ENCODE data around the gene CPSF4.
"Not testable (repeated sequence)": the region's sequence is repeated elsewhere in the genome, so short reads cannot be mapped to it uniquely, and the experiment has no call there.

CPSF4 gene

DNA sequence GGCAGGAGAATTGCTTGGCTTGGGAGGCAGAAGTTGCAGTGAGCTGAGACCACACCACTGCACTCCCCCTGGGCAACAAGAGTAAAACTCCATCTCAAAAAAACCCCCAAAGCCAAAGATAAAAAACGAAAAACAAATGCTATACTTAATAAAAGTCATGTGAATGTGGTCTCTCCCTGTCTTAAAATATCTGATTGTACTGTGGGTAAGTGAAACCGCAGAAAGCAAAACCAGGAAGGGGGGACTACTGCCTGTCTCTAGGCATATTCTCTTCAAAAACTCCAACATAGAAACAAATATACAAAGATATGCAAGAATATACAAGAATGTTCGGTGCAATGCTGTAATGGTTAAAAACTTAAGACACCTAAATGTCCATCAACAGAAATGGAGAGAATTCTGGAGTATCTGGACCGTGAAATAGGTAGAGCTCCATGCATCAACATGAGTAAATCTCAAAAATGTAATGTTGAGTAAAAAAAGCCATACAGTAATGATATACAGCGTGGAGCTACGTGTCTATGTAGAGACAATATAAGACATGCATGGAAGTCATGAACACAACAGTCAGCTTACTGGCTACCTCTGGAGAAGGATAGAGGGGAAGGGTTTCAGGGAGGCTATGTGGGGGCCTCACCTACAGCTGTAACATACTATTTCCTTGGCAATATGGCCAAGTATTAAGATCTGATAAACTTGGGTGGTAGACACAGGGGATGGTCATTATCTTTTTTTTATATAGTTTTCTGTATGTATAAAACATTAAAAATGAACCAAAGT is 59.2 kb downstream of the CPSF4 start:
- no peak for DNase-seq

DNA sequence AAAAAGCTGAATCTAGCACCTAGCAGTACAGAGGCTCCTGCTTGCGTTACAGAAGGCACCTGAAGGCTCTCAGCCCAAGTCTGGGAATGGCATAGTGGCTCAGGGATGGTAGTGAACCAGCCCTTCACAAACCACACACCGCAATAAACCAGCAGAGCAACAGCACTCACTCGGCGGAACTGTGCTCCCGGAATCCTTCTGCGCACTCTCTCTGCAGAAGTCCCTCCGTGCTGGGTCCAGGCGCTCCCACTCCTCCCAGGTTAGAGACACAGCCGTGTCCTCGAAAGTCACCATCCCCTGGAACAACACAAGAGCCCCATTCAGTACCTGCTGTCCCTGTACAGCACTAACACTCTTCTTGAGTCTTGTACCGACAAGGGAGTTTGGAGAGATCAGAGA is 59.8 kb downstream of the CPSF4 start:
- DNase-seq, result no peak

DNA sequence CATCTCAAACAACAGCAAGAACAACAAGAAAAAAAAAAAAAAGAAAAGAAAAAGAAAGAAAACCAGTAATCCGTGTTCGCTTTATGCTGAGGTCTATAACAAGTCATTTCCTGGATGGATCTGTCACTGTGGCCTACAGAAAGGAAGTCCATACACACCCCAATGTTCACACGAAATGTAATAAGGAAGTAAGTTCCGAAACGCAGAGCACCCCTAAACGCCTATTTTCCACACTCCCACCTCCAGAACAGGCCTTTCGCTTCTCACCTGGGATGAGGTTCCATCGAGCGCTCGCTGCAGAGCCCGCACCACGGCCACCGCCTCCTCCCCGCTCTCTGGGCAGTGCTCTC is 60.6 kb downstream of the CPSF4 start:
- DNase-seq, result no peak

- peak; percentile 95 for DNase-seq
Observed at GRCh38 chr7:99499721-99500636, 61.2 kb downstream of the CPSF4 start, which contains the start of gene ZNF394. Gene ZNF394 (minus strand): TSS chr7:99500281. CDS start chr7:99500093, 188 bp downstream.

DNA sequence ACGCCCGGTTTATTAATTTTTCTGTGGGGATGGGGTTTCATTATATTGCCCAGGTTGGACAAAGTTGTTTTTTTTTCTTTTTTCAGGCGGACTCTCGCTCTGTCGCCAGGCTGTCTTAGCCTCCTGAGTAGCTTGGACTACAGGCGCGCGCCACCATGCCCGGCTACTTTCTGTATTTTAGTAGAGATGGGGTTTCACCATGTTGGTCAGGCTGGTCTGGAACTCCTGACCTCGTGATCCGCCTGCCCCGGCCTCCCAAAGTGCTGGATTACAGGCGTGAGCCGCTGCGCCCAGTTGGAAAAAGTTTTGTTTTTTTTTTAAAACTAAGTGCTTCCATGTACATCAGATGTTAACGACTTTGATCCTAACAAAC is 61.9 kb downstream of the CPSF4 start:
- DNase-seq, result no peak

DNA sequence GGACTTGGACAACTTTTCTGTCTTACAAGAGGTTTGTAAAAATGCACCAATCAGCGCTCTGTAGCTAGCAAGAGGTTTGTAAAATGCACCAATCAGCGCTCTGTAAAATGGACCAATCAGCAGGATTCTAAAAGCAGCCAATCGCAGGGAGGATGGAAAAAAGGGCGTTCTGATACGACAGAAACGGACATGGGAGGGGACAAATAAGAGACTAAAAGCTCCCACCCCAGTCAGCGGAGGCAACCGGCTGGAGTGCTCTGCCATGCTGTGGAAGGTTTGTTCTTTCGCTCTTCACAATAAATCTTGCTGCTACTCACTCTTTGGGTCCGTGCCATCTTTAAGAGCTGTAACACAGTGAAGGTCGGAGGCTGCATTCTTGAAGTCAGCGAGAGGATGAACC is 62.5 kb downstream of the CPSF4 start:
- DNase-seq, result not testable (repeated sequence)

DNA sequence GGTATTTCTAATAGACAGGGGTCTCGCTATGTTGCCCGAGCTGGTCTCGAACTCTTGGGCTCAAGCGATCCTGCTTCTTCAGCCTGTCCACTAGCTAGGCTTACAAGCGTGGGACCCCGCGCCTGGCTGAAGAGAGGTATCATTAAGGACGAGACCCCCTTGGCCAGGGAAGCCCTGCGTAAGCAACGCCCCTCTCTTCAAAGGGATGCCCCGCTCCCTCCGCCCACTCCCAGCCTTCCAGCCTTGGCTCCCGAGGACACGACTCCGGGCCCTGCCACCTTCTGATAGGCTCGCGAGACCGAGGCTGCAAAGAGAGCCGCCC is 65.5 kb downstream of the CPSF4 start:
- peak; percentile 100 for DNase-seq

GRCh38 chr7:99504603-99505323 is 66.0 kb downstream of the CPSF4 start, which contains the start of gene ZKSCAN5:
Gene ZKSCAN5 (plus strand): TSS chr7:99504662. CDS start chr7:99506045, 1,383 bp downstream.
- DNase-seq, result peak; percentile 97

GRCh38 chr7:99505324-99505662 is 66.5 kb downstream of the CPSF4 start:
- no peak for DNase-seq

Measured in islet precursor cell (in vitro differentiated cells).